Measurements from ENCODE around the gene TMEM156. TPM values are rescaled to one million over a fixed set of nuclear protein-coding genes. Genes with fewer than 3 reads are reported as not detected.
"Not testable (repeated sequence)": the region's sequence is repeated elsewhere in the genome, so short reads cannot be mapped to it uniquely, and the experiment has no call there.

The TMEM156 gene
- total and polyA plus RNA-seq, 2 donors (not counting 3 experiments of a cell fraction or from before 2014, with no cell fraction given) = 0.39 to 1.00 TPM

DNA sequence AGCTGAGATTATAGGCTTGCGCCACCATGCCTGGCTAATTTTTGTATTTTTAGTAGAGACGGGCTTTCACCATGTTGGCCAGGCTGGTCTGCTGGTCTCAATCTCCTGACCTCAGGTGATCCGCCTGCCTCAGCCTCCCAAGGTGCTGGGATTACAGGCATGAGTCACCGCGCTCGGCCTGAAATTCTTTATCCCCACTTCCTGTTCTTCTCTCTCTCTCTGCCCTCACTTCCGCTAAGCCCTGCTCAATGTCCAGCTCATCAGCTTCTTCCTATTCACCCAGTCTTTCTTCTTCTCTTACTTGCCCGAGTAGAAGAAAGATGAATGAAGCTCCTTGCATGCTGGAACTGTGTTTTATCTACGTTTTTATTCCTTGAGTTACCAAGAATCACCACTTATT, 43.9 kb downstream of the TMEM156 start:
- POLR2A ChIA-PET; H3K79me2 ChIP-seq (ENCODE audit: control insufficient read depth, insufficient read depth, low read length); H2AFZ ChIP-seq (ENCODE audit: low read depth, low read length); H3K36me3 ChIP-seq (ENCODE audit: control insufficient read depth in 2 of 2, extremely low read depth in 1 of 2, insufficient read depth in 2 of 2, low read length in 2 of 2); H3K27ac ChIP-seq (ENCODE audit: insufficient read depth, low read depth, low read length); H3K27me3 ChIP-seq (ENCODE audit: control insufficient read depth in 2 of 2, insufficient read depth in 2 of 2, low read length in 2 of 2); H3K9me1 ChIP-seq (replicated peaks; ENCODE audit: control insufficient read depth, extremely low read depth, insufficient read depth, low read length); FAIRE-seq; H3K9me3 ChIP-seq (replicated peaks; ENCODE audit: control insufficient read depth, insufficient read depth, low read length); BruUV-seq (replicated peaks); dilution Hi-C loops (cut with MboI; ENCODE audit: extremely low pct_ligation_motif_present, low sequenced_read_pairs); H3K4me2 ChIP-seq (ENCODE audit: insufficient read depth, low read length); H4K20me1 ChIP-seq (replicated peaks; ENCODE audit: control insufficient read depth, extremely low read depth, insufficient read depth, low read length); H3K4me1 ChIP-seq (ENCODE audit: control insufficient read depth, extremely low read depth, insufficient read depth, low read length); DNase-seq (ENCODE audit: low read depth, low spot score); H3K4me3 ChIP-seq (replicated peaks in 1 of 3; ENCODE audit: insufficient read depth in 1 of 3, low read depth in 1 of 3, low read length in 3 of 3); H3K9ac ChIP-seq (replicated peaks; ENCODE audit: extremely low read depth, insufficient read depth, low read length): not testable (repeated sequence)
- intact Hi-C loops (cut with micrococcal nuclease) = loop anchor here (5.0 kb wide), 1 partner anchor 54 kb away; no protein-coding TSS in a partner anchor
- CTCF ChIA-PET = interaction anchor here (1.0 kb wide), 1 partner anchor 10 kb away, joined by 3 read pairs; no protein-coding TSS in a partner anchor

DNA sequence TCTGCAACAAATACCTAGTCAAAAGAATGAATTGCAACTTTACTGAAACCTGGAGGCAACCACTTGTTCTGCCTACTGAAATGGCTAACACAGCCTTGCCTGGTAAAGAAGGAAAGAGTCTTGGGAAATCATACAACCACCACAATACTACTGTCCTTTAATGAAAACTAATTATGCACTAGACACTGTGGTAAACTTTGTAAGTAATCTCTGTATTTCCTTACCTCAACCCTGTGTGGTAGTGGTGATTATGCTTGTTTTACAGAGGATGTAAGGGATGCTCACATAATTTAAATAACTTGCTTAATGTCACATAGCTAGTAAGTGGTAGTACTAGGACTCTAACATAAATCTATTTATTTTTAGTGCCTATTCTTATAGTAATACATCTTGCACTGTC, 44.7 kb downstream of the TMEM156 start:
- intact Hi-C loops (cut with micrococcal nuclease) = loop anchor here (5.0 kb wide), 1 partner anchor 55 kb away; no protein-coding TSS in a partner anchor
- TF ChIP-seq EZH2 (IDR thresholded peaks at IDR 0.05; ENCODE audit: borderline replicate concordance, low read depth, low read length, severe bottlenecking) (no peak), MYC (IDR thresholded peaks at IDR 0.05; ENCODE audit: low read depth, low read length) (no peak), POLR2AphosphoS5 (IDR thresholded peaks at IDR 0.05; ENCODE audit: insufficient read depth, low read depth, low read length) (no peak), GATA2 (IDR thresholded peaks at IDR 0.05; ENCODE audit: insufficient read depth, insufficient read length, low read depth, low read length) (no peak), FOS (IDR thresholded peaks at IDR 0.05; ENCODE audit: borderline replicate concordance, insufficient read depth, low read length) (no peak), JUN (IDR thresholded peaks at IDR 0.05; ENCODE audit: borderline replicate concordance, insufficient read depth, insufficient read length, low read depth) (no peak), POLR2A (IDR thresholded peaks at IDR 0.05; ENCODE audit: low read depth, low read length) (no peak)
- TF ChIP-seq, protein P1, sequence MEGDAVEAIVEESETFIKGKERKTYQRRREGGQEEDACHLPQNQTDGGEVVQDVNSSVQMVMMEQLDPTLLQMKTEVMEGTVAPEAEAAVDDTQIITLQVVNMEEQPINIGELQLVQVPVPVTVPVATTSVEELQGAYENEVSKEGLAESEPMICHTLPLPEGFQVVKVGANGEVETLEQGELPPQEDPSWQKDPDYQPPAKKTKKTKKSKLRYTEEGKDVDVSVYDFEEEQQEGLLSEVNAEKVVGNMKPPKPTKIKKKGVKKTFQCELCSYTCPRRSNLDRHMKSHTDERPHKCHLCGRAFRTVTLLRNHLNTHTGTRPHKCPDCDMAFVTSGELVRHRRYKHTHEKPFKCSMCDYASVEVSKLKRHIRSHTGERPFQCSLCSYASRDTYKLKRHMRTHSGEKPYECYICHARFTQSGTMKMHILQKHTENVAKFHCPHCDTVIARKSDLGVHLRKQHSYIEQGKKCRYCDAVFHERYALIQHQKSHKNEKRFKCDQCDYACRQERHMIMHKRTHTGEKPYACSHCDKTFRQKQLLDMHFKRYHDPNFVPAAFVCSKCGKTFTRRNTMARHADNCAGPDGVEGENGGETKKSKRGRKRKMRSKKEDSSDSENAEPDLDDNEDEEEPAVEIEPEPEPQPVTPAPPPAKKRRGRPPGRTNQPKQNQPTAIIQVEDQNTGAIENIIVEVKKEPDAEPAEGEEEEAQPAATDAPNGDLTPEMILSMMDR (IDR thresholded peaks at IDR 0.05; ENCODE audit: extremely low read depth in 1 of 2, insufficient read depth in 1 of 2, low read depth in 1 of 2, low read length in 2 of 2) = no peak
- TF ChIP-seq, protein P2, sequence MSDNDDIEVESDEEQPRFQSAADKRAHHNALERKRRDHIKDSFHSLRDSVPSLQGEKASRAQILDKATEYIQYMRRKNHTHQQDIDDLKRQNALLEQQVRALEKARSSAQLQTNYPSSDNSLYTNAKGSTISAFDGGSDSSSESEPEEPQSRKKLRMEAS (IDR thresholded peaks at IDR 0.05; ENCODE audit: insufficient read depth, insufficient read length) = no peak
- H4K20me1 ChIP-seq (replicated peaks; ENCODE audit: control insufficient read depth, extremely low read depth, insufficient read depth, low read length) = no peaks in the 10 kb centered on the region
- no peaks in the 10 kb centered on the region for H3K36me3 ChIP-seq (ENCODE audit: control insufficient read depth in 2 of 2, extremely low read depth in 1 of 2, insufficient read depth in 2 of 2, low read length in 2 of 2)
- H3K27ac ChIP-seq (ENCODE audit: insufficient read depth, low read depth, low read length) = no peak overlapping the region
- ChIA-PET POLR2A (no interaction called here), CTCF (no interaction called here)
- BruUV-seq (replicated peaks) = no TSS peak
- FAIRE-seq (no peak), DNase-seq (ENCODE audit: low read depth, low spot score) (no peak)
- no peaks in the 10 kb centered on the region for H3K27me3 ChIP-seq (ENCODE audit: control insufficient read depth in 2 of 2, insufficient read depth in 2 of 2, low read length in 2 of 2)
- no peak overlapping the region for H3K4me2 ChIP-seq (ENCODE audit: insufficient read depth, low read length)
- H3K4me3 ChIP-seq (replicated peaks in 1 of 3; ENCODE audit: insufficient read depth in 1 of 3, low read depth in 1 of 3, low read length in 3 of 3) = no peak overlapping the region
- H3K9me3 ChIP-seq (replicated peaks; ENCODE audit: control insufficient read depth, insufficient read depth, low read length) = no peaks in the 10 kb centered on the region
- H3K4me1 ChIP-seq (ENCODE audit: control insufficient read depth, extremely low read depth, insufficient read depth, low read length) = no peaks in the 10 kb centered on the region
- no peak overlapping the region for H3K9ac ChIP-seq (replicated peaks; ENCODE audit: extremely low read depth, insufficient read depth, low read length)
- H2AFZ ChIP-seq (ENCODE audit: low read depth, low read length) = no peak overlapping the region
- H3K9me1 ChIP-seq (replicated peaks; ENCODE audit: control insufficient read depth, extremely low read depth, insufficient read depth, low read length) = no peaks in the 10 kb centered on the region
- dilution Hi-C loops (cut with MboI; ENCODE audit: extremely low pct_ligation_motif_present, low sequenced_read_pairs) = no loop called here
- H3K79me2 ChIP-seq (ENCODE audit: control insufficient read depth, insufficient read depth, low read length) = no peaks in the 10 kb centered on the region
